HG03045 (cell line): ENCODE data around the gene SLC9C1.

Experiments
- ATAC-seq: cut with Tn5 transposase; IDR thresholded peaks from one replicate; pipeline ENCODE4 v1.9.1; 2021; ENCODE audit warnings: mild to moderate bottlenecking, moderate library complexity; ENCODE audit not compliant: unreplicated experiment

The SLC9C1 gene

GRCh38 chr3:112115806-112116383 lies 178.1 kb downstream of the SLC9C1 start:
- ATAC-seq, result no peak

GRCh38 chr3:112115161-112115739 lies 178.8 kb downstream of the SLC9C1 start:
- peak; percentile 48 for ATAC-seq

DNA sequence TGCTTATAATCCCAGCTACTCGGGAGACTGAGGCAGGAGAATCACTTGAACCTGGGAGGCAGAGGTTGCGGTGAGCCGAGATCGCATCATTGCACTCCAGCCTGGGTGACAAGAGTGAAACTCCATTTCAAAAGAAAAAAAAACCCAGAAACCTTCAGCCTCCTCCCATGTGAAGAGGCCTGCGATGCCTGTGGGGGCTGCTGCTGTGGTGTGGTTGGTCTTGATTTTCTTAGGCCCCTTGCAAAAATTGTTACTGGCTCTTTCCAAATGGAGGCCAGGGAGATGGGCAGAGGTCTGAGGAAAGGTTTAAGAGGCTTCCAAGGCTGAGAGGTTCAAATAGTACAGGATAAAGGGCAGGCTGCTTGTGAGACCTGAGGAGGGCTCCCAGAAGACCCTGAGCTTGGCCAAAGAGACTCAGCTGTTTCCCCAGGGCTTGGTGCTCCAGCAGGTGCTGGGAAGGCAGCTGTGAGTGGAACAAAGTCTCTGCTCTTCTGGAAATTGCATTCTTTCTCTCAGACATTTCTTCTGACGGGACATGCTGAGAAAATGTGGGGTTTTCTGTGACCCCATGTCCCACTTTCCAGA lies 179.3 kb downstream of the SLC9C1 start:
- ATAC-seq, result peak; percentile 26

DNA sequence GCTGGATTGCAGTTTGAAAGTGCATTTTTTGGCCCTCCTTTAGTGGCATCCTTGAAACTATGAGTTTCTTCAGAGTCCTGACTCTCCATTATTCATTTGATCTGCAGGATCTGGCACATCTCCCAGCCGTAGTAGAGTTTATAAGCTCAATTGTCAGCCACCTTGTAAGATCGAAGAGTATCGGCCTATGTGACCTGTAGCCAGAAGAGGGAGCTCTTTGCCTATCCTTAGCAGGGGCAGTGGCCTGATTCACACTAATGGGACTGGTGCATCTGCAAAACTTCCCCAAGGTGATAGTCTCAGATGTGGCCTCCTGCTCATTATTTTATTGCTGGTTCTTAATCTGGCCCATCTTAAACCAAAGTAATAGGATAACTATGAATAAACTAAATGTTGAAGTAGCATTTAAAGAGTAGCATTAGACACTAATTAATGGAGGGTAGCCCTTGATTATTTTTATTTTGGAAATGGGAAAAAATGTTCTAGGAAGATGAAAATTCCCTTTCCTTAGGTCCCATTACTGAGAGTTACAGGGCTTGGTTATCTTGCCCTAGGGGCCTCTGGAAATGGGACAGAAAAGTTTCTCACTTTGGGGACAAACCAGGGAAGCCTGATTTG lies 182.1 kb downstream of the SLC9C1 start:
- ATAC-seq, result peak; percentile 47

GRCh38 chr3:112109322-112109721 lies 184.7 kb downstream of the SLC9C1 start:
- ATAC-seq, result no peak

GRCh38 chr3:112104774-112105173 lies 189.2 kb downstream of the SLC9C1 start:
- ATAC-seq, result no peak

DNA sequence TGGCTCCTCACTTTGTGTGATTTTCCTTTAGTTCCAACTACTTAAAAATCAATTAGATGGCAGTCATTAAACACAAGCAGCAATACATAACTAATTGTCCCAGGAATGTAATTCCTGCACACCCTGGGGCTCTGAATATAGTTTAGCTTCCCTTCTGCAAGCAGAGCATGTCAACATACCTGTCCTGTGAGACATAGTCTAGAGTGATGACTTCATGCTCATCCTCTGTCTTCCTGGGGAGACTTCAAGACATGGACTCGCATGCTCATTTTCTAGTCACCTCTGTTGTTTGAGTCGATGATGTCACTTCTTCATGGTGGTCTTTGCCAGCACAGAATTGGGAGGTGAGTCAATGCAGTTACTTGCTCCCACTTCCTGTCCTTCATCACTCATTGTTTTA lies 192.1 kb downstream of the SLC9C1 start:
- no peak for ATAC-seq

- peak; percentile 62 for ATAC-seq
These were observed 196.6 kb downstream of the SLC9C1 start for GRCh38 chr3:112097378-112097777.

- no peak for ATAC-seq
These were observed 197.8 kb downstream of the SLC9C1 start for GRCh38 chr3:112096176-112096575.

DNA sequence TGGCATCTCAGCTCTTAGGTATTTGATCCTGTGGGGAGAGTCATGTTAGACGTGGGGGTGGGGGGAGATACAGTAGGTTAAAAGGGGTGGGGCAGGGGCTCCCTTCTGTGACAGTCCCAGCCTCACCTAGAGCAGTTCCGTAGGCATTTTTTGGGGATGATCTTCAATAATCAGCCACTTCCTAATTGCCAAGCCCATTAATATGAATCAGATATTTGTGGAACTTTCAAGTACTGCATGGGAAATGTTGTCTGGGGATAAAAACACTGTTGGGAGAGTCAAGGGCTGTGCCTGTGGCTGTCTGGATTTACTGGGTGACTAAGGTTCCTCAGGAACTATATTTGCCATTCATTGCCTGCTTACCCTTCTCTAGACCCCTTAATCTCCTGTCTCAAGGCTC lies 198.3 kb downstream of the SLC9C1 start:
- no peak for ATAC-seq

DNA sequence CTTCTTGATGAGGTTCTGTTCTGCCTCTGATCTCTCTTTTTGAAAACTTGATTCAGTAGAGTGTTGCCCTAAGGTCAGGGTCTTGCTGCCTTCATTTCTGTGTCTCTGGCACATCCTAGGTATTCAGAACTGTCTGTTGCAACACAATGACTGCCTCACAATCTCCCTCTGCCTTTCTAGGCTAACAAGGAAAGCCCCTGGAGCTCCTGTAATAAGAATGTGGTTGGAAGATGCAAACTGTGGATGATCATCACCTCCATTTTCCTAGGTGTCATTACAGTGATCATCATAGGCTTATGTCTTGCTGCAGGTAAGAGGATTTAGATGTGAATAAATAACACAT lies 200.9 kb downstream of the SLC9C1 start:
- no peak for ATAC-seq

DNA sequence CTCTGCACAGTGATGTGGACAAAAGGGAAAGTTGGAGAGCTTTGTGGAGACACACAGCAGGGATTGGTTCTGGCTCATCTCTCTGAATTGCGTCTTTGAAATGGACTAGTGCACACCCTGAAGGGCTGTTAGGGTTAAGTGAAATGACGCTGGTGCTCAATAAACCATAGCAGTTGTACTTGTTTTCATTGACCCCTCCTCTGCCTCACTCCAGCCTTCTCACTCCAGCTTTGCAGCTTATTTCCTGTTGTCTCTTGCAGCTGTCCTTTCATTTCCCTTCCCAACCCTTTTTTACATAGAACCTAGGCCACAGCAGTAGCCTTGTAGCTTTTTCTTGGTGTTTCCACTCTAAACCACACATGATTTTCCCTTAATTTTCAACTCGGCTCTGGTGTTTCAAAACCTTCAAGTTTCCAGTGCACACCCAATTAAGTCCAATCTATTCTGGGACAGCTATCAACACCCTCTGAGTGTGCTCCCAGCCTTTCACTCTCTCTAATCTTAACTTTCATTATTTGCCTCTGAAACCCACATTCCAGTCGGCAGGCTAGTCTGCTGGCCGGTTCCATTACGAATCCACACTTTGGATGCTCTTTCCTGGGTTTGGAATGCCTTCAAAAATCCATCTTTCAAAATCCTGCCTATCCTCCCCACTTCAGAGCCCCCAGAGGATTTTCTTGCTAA lies 201.4 kb downstream of the SLC9C1 start:
- ATAC-seq, result no peak

- ATAC-seq, result no peak
These were observed 203.0 kb downstream of the SLC9C1 start for GRCh38 chr3:112090887-112091586.
